SH-SY5Y (cell line): ENCODE results near the gene HPS4.

Experiments used
- GATA2 ChIP-seq: IDR thresholded peaks from 2 replicates; pipeline ENCODE4 v1.6.1; 2011; ENCODE audit warnings: mild to moderate bottlenecking, low read depth, low read length
- GATA3 ChIP-seq: IDR thresholded peaks from 2 replicates; pipeline ENCODE4 v1.6.1; 2011; ENCODE audit warnings: low read depth, mild to moderate bottlenecking, low read length, moderate library complexity

HPS4 gene

GRCh38 chr22:26508148-26508547, 24.6 kb upstream of the HPS4 start:
- TF ChIP-seq GATA3 (no peak), GATA2 (no peak)

GRCh38 chr22:26503758-26504157, 20.2 kb upstream of the HPS4 start:
- TF ChIP-seq GATA2 (no peak), GATA3 (no peak)

GRCh38 chr22:26502688-26503561, 19.3 kb upstream of the HPS4 start:
- TF ChIP-seq GATA3 = no peak
- TF ChIP-seq GATA2 = no peak

GRCh38 chr22:26501996-26502395, 18.4 kb upstream of the HPS4 start:
- no peak for TF ChIP-seq GATA2
- no peak for TF ChIP-seq GATA3

GRCh38 chr22:26499188-26499703, 15.7 kb upstream of the HPS4 start:
- TF ChIP-seq GATA3 = no peak
- TF ChIP-seq GATA2 = no peak

GRCh38 chr22:26496456-26496855, 12.9 kb upstream of the HPS4 start:
- no peak for TF ChIP-seq GATA3
- no peak for TF ChIP-seq GATA2

- TF ChIP-seq GATA2 = no peak
- TF ChIP-seq GATA3 = no peak
Observed at GRCh38 chr22:26494506-26494905, 10.9 kb upstream of the HPS4 start.

GRCh38 chr22:26492220-26492619, 8.6 kb upstream of the HPS4 start:
- TF ChIP-seq GATA3 = no peak
- TF ChIP-seq GATA2 = no peak

- no peak for TF ChIP-seq GATA3
- TF ChIP-seq GATA2 = no peak
Observed at GRCh38 chr22:26489447-26490036, 6.0 kb upstream of the HPS4 start.

- TF ChIP-seq GATA3 = no peak
- TF ChIP-seq GATA2 = no peak
Observed at GRCh38 chr22:26487996-26488395, 4.4 kb upstream of the HPS4 start.

- TF ChIP-seq GATA3 (no peak), GATA2 (no peak)
Observed at GRCh38 chr22:26486394-26486793, 2.8 kb upstream of the HPS4 start.

GRCh38 chr22:26485806-26486390, 2.3 kb upstream of the HPS4 start:
- no peak for TF ChIP-seq GATA3

- TF ChIP-seq GATA3 = no peak
Observed at GRCh38 chr22:26485013-26485412, 1.4 kb upstream of the HPS4 start.

- no peak for TF ChIP-seq GATA2
- no peak for TF ChIP-seq GATA3
Observed at GRCh38 chr22:26484360-26484706, 750 bp upstream of the HPS4 start.

- TF ChIP-seq GATA2 (no peak), GATA3 (no peak)
Observed at GRCh38 chr22:26483043-26483438, 542 bp downstream of the HPS4 start.
